ENCODE results near the gene LRMDA.
"Not testable (repeated sequence)": the region's sequence is repeated elsewhere in the genome, so short reads cannot be mapped to it uniquely, and the experiment has no call there.

Gene LRMDA

DNA sequence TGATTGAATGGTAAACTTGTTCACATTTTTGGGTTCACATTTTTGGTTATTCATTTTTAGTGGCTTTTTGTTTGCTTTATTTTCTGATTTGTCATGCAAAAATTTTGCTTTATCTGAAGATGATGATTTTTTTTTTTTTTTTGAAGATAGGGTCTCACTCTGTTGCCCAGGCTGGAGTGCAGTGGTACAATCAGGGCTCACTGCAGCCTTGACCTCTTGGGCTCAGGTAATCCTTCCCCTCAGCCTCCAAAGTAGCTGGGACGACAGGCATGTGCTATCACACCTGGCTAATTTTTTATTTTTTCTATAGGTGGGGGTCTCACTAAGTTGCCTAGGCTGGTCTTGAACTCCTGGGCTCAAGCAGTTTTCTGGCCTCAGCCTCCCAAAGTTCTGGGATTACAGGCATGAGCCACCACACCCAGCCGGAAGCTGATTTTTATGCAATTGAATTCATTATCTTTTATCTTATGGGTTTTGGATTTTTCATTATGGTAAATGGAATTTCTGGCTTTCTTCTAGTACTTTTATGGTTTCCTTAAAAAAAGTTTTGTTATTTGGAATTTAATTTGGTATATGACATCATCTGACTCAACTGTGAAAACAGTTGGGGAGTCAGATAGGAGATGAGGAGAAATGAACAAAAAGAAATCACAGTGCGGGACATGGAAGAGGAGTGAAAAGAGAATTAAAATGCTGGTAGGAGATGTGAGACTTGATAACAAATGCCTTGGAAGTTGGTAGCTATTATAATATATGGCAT is 158.7 kb downstream of the LRMDA start:
- DNase-seq (ENCODE audit: low spot score), result no peak

DNA sequence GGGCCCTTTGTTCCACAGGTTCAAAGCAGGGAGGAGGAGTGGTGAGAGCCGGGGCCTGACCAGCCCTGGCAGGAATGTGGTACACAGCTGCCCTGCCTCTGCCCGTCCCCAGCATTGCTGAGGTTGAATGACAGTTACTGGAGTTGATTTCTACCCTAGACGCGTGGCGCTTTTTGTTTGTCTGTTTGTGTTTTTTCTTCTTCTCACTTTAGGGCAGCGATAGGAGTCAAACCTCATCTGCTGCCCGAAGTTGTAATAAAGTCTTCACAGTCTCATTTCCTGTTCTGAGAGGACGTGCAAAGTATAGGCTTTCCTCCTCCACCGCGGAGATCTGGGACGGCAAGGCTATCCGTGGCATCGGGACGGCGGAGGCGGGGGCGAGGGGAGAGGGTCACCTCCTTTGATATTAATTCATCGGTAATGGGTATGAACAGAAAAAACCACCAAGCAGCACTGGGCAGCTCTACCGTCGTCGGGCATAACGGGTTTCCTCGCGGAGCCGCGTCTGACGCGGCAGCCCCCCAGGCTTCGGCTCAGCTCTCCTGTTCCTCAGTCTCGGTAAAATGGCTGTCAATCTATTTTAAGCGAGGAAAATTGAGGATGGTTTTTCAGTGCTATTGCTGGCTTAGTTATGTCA is 160.8 kb downstream of the LRMDA start:
- DNase-seq (ENCODE audit: low spot score), result no peak

DNA sequence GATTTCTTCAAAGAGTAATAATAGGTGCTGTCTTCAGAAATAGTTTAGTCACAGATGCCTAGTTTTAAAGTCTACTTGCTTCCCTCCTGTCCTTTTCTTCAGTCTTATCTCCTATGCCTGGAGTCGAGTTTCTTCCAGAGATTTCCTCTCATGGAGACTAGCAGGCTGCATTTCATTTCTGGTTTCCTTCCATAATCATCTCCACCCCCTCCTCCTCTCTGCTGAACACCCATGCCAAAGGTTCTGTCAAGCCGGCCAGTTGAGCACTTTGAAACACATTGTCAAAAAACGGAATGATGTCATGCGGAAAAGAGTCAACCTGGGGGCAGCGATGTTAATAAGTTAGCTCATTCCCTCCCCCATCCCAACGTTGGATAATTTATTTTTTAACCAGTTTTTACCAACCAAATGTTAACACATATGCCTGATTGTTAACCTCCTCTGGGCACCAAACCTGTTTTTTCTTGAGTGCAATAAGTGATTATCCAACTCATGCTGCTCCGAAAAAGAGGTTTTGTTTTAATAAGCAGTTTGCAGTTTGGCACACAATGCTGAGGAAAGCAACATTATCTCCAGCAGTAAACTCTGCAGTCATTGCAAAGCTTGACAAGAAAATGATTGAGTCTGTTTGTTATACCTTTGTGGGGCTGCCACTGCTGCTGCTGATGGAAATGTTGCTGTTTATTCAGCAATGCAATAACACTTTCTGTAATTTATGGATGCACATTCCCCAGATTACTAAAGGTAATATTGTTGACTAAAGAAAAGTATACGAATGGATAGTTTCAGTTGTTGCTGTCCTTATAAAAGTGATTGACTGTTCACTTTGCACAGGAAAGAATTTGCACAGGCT is 161.6 kb downstream of the LRMDA start:
- no peak for DNase-seq (ENCODE audit: low spot score)

DNA sequence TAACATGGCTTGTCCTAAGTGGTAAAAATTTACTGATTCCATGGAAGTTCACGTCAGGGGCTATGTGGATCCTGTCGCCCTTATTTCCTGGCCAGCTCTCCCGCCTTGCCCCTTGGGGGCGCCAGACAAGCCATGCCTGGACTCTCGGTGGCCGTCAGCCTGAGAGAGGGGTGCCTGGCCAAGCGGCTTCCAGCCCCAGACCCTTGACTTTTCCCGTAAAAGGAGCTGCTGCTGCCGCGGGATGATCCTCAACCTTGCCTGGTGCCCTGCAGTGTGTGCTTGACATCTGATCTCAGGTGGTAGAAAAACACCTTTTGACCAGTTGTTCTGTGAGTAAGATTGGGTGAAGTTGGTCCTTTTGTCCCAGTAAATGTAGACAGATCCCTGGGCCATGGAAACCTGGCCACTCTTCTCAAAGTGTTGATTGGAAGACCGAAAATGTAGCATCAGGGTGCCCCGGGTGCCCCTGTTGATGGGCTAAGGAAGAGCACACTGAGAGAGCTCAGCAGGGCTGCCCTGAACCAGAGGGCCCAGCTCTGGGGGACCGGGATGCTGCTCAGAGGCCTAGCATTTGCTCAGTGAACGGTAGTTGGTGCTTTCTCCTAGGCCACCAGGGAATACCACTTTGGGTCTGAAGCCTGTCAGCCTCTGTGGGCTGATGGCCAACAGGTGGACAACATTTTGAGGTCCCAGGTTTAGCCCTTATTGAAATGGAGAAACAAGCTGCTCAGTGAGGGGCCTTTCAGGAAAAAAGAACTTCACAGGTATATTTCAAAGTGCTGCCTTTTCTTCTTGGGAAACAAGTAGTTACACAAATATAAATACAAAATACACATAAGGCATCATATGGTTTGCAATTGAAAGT is 162.5 kb downstream of the LRMDA start:
- no peak for DNase-seq (ENCODE audit: low spot score)

- DNase-seq (ENCODE audit: low spot score), result no peak
Measured at GRCh38 chr10:75596930-75597620, 165.7 kb downstream of the LRMDA start.

DNA sequence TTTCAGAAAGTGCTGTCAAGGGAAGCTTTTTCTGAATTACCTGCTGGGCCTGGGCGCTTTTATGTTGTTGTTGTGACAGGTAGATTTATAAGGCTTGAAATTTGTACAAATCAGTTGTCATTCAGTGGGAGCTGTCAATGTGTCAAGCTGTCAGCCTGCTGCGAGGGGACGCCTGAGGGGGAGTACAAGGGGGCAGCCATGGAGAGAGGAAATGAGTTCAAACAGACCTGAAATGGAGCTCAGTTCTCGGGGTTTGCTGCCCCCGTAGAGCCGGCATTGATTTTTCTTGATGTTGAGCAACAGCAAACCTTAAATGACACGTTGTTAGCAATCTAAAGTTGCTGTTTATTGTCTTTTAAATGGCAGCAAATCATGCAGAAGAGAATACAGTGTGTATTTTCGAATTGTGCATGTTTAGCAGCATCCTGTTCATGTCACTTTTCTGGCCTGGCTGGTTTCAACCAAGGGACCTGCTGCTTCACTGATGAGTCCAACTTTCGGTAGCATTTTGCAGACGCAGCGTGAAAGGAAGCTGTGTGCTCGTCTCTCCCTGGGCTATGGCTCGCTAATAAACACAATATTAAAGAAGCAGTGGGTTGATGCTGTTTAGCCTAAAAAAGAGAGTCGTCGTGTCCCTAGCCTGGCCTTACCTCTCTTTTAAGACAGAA is 166.5 kb downstream of the LRMDA start:
- no peak for DNase-seq (ENCODE audit: low spot score)

GRCh38 chr10:75598998-75599397 is 167.6 kb downstream of the LRMDA start:
- DNase-seq (ENCODE audit: low spot score), result no peak

- no peak for DNase-seq (ENCODE audit: low spot score)
Measured at GRCh38 chr10:75599875-75600648, 168.6 kb downstream of the LRMDA start.

DNA sequence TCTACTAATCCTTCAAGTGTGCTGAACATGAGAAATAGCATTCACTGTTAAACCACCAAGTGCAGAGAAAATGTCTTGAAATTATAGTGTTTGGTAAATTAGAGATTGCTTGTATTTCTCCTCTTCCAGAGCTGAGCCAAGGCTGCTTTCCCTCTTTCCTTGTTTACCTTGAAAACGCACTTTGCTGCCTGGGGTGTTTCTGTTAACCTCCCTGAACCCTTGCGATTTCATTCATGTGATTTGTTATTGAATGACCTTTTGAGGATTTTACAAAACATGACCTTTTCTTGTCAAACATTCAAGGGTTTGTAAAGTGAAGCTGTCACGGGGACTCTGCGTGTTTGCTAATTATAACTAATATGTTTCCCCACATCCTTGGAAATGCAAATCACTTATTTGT is 169.4 kb downstream of the LRMDA start:
- no peak for DNase-seq (ENCODE audit: low spot score)

DNA sequence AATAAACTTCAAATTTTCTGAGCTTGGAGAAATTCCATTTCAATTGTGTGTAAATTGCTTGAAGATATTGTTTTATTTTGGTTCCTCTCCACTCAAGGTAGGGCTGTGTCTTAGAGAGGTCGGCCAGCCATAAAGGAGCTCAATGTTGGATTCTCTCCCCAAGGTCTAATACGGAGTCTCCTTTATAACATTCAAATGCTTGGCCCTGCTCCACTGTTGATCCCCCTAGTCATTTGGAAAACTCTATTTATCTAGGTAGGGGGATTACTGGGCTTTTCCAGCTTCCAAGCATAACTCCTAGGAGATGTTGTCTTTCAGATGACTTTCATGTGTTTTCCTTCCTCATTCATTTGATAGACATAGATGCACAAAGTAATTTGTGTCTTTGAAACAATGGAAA is 170.9 kb downstream of the LRMDA start:
- DNase-seq (ENCODE audit: low spot score), result no peak

DNA sequence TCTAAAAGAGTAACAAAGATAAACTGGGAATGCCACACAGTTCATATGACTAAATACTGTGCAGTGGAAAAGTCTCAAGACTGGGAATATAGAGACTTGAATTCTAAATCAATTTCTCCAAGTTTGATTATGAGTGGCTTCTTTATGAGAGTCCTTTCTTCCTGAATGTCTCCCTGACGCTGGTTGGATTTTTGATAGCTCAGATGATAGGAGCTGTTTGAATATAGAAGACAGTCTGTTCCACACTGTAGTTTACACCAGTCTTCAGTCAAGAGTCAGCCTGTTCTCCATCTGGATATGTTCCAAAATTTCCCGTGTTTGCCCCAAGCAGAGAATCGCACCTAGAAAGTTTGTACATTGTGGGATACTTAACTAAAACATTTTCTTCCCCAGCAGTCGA is 173.7 kb downstream of the LRMDA start:
- DNase-seq (ENCODE audit: low spot score), result no peak

GRCh38 chr10:75605795-75606194 is 174.4 kb downstream of the LRMDA start:
- not testable (repeated sequence) for DNase-seq (ENCODE audit: low spot score)

DNA sequence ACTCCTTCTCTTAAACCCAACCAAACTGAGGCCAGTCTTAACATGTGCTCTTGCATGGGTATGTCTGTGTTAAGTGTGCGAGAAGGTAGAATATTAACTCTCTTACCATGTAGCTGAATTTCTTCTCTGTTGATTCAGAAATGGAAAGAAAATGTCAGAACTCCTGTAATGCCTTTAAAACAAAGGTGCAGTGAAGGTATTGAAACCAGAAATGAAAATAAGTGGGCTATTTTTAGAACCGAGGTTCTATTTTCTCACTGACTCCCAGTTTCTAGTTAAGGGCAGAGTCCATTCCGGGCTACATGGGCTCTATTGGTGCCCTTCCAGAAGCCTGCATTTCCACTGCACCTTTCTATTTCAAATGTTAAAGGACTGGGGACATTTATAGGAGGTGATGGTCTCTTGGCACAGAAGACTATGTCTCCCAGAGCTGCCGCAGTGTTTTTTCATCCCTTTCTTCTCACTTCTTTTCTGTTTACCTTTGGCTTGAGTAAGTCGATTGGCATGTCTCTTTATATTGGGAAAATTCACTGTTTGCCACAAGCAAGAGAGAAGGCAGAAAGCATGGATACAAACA is 174.9 kb downstream of the LRMDA start:
- no peak for DNase-seq (ENCODE audit: low spot score)

- DNase-seq (ENCODE audit: low spot score), result no peak
Measured at GRCh38 chr10:75607576-75607975, 176.2 kb downstream of the LRMDA start.

DNA sequence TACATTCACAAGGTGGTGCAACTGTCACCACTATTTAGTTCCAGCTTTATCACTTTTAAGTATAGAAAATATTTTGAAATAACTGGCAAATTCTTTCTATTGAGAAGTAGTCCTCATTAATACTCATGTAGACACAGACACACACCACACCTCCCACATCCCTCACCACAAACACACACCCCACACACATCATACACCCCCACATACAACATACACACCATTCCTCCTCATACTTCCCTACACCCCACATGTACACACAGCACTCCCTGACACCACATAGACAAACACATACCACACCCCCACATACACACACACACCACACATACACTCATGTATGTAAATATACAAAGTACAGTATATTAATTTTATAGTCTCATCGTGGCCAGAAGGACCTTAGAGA is 178.8 kb downstream of the LRMDA start:
- DNase-seq (ENCODE audit: low spot score), result no peak

DNA sequence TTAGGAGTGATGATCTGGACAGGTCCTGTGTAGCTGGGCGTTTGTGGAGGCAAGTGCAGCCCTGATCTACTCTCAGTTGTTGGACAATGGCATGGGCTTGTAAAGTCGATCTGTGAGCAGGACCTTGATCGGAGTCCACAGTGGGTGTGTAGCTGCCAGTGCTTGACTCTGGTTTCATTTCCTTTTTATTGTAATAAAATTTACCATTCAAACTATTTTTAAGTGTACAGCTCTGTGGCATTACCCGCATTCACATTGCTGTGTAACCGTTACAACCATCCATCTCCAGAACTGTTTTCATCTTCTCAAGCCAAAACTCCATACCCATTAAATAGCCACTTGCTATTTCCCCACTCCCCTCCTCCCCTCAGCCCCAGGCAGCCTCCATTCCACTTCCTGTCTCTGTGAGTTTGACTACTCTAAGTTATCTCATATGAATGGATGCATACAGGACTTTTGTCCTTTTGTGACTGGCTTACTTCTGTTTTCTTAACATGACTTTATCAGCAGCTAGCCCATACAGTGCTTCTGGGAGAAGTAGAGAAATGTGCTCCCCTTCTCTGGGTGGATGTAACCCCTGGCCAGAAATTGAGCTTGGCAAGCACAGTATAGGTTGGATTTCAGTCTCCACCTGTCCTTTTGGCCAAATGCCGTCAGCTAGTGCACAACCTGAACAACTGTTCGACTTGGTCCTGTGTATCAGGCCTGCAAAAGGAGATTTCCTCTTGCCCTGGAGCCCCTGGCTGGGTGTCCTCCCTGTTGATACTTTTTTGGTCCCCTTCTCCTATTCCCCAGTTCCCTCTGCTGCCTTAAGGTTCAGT is 180.0 kb downstream of the LRMDA start:
- no peak for DNase-seq (ENCODE audit: low spot score)

DNA sequence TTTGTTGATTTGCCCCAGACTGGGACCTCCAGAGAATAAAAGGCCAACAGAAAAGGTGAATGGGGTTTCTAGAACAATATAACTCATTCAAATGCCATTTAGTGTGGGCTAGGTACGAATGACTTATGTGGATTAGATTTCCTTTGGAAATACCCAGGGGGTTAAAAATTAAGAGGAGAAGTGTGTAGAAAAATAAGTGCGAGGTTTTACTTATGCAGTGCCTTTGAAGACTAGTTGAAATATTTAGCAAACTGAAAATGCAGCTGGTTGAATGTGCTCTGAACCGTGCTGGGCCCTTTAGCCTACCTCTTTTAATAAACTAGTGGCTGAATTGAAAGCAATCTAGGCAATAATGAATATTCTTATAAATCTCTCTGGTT is 180.6 kb downstream of the LRMDA start:
- DNase-seq (ENCODE audit: low spot score), result no peak

DNA sequence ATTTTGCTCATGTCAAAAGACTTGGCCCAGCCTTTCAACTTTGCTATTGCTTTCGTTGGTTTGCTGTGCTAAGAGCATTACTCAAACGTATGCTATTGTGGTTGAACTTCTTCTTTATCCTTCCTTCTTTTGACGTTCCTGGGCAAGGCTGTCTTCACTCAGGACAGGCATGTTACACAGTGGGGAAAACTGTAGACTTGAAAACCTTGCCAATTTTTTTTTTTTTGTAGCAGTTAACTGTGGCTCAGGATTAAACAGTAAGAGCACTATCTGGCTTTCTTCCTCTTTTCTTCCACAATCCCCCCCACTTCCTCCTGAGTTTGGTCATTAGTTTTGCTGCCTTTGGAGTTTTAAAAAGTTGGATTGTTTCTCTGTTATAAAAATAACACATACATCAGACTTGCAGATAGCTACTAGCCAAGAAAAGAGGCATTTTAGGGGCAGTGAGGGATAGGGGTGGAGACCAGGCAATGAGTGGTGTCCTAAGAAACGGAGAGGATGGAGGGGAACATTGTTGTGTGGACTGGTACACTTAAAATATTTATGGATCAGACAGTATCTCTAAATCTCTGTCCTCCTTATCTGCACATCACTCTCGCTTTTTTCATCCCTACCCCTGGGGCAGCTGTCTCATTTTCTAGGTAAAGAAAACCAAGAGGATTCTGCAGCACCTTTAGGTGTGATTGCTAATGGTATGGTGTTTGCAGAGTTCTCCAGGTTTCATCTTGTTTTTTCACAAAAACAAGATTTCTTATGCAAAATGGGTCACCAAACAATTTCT is 181.7 kb downstream of the LRMDA start:
- DNase-seq (ENCODE audit: low spot score), result no peak

Measured in ecto neural progenitor cell (in vitro differentiated cells).